Lung (tissue), 12 donors: ENCODE data around the gene TECR. TPM values are rescaled to one million over a fixed set of nuclear protein-coding genes. Genes with fewer than 3 reads are reported as not detected.

Experiments used
- ATAC-seq: fragments of 200-7000 bp; cut with Tn5 transposase; one replicate; pipeline ENCODE4 v1.9.1; 2020; ENCODE audit warnings: moderate number of reproducible peaks; ENCODE audit not compliant: insufficient read depth, low FRiP score
- DNase-seq, 3 donors: peaks; one replicate each; pipeline ENCODE4 v3.0.0-alpha.2; 2013 to 2017
- H3K27ac ChIP-seq, 2 donors: one replicate each; pipeline ENCODE4 v1.5.1; 2013; ENCODE audit warnings: mild to moderate bottlenecking in 2 of 2, moderate library complexity in 2 of 2, control low read depth in 1 of 2, inconsistent platforms in 1 of 2, low read depth in 1 of 2, low read length in 1 of 2
- H3K27me3 ChIP-seq, 3 donors: one replicate each; pipeline ENCODE4 v1.5.1; 2013; ENCODE audit warnings: low read length in 2 of 3; ENCODE audit not compliant: control insufficient read depth in 3 of 3, insufficient read depth in 3 of 3
- H3K36me3 ChIP-seq, 4 donors: one replicate each; pipeline ENCODE4 v1.5.1; 2013; ENCODE audit warnings: low read length in 4 of 4, mild to moderate bottlenecking in 1 of 4, moderate library complexity in 1 of 4; ENCODE audit not compliant: control insufficient read depth in 4 of 4, insufficient read depth in 4 of 4
- H3K4me1 ChIP-seq, 5 donors: one replicate each; pipeline ENCODE4 v1.5.1; 2013; ENCODE audit warnings: low read length in 5 of 5, mild to moderate bottlenecking in 2 of 5, moderate library complexity in 1 of 5; ENCODE audit not compliant: control insufficient read depth in 5 of 5, insufficient read depth in 5 of 5
- H3K4me3 ChIP-seq: one replicate; pipeline ENCODE4 v1.5.1; 2013; ENCODE audit warnings: mild to moderate bottlenecking, control low read depth, moderate library complexity
- H3K9ac ChIP-seq, 2 donors: one replicate each; pipeline ENCODE4 v1.5.1; 2013; ENCODE audit warnings: low read length in 2 of 2, control low read depth in 1 of 2; ENCODE audit not compliant: insufficient read depth in 1 of 2
- H3K9me3 ChIP-seq, 4 donors: one replicate each; pipeline ENCODE4 v1.5.1; 2013; ENCODE audit warnings: low read length in 3 of 4, mild to moderate bottlenecking in 1 of 4, moderate library complexity in 1 of 4; ENCODE audit not compliant: control insufficient read depth in 4 of 4, insufficient read depth in 3 of 4
- CTCF ChIP-seq: IDR thresholded peaks from 2 replicates; pipeline ENCODE4 v1.5.1; 2012; ENCODE audit warnings: mild to moderate bottlenecking; ENCODE audit errors: control extremely low read depth, extremely low read depth
- WGBS, 2 donors: extraction: QIAGEN DNeasy Blood & Tissue Kit; methylation state at CpG; one replicate each; pipeline ENCODE4 v1.1.7; 2013; 5-methylcytosine and 5-hydroxymethylcytosine counted together
- polyA plus RNA-seq, 2 donors: library from polyadenylated mRNA; stranded (reverse); fragments of 200-250 nt; gene quantifications; one replicate each; pipeline ENCODE4 v1.2.1, GENCODE V29; 2013
- total RNA-seq, 2 donors: library from RNA; depleted of rRNA in 1 of 2; stranded (reverse); fragments of >200 nt in 1 of 2; gene quantifications; one replicate each; pipeline ENCODE4 v1.2.1, GENCODE V29; 2014 to 2021
- donor health status: control.
- donor health status: control.
- donor health status: Bipolar disorder and iron deficiency.
- donor health status: healthy.
- donor health status: DM: yes; HTN: yes; CAD: no.

The TECR gene
- total and polyA plus RNA-seq, 4 donors: 32.7 to 193 (median 121) TPM

- H3K4me3 ChIP-seq: no peak overlapping the region
- H3K36me3 ChIP-seq: peaks cover 0 to 17% (median 3%) of the 10 kb centered on the region in 4 donors
- H3K27me3 ChIP-seq: no peaks in the 10 kb centered on the region
- no peaks in the 10 kb centered on the region for H3K9me3 ChIP-seq
- H3K4me1 ChIP-seq: peaks cover 0 to 18% (median 8%) of the 10 kb centered on the region in 5 donors
- ATAC-seq (no peak), DNase-seq (no peak)
- 58 to 64% methylated on average over 28 of the region's 28 CpGs for WGBS, 2 donors
- TF ChIP-seq CTCF: no peak
- peak overlapping the region; percentile 13 to 19 for H3K9ac ChIP-seq
- peak overlapping the region in 1 of 2 donors; percentile 91 for H3K27ac ChIP-seq
Measured at GRCh38 chr19:14559916-14560775, 30.8 kb downstream of the TECR start.

GRCh38 chr19:14560776-14561108 lies 31.3 kb downstream of the TECR start:
- H3K9me3 ChIP-seq: no peaks in the 10 kb centered on the region
- no peak overlapping the region for H3K9ac ChIP-seq
- no peak overlapping the region for H3K4me3 ChIP-seq
- 79 to 85% methylated on average over 6 of the region's 6 CpGs for WGBS, 2 donors
- ATAC-seq (no peak), DNase-seq (no peak)
- peaks cover 0 to 22% (median 3%) of the 10 kb centered on the region in 4 donors for H3K36me3 ChIP-seq
- TF ChIP-seq CTCF: no peak
- H3K27ac ChIP-seq: peak overlapping the region in 1 of 2 donors; percentile 91
- H3K4me1 ChIP-seq: peaks cover 0 to 18% (median 8%) of the 10 kb centered on the region in 5 donors
- no peaks in the 10 kb centered on the region for H3K27me3 ChIP-seq

- Histone ChIP-seq H3K9ac (no peak overlapping the region), H3K36me3 (peaks cover 0 to 27% (median 3%) of the 10 kb centered on the region in 4 donors), H3K27me3 (no peaks in the 10 kb centered on the region), H3K27ac (peak overlapping the region in 1 of 2 donors; percentile 91), H3K4me3 (no peak overlapping the region), H3K4me1 (peaks cover 0 to 18% (median 8%) of the 10 kb centered on the region in 5 donors), H3K9me3 (no peaks in the 10 kb centered on the region)
- DNase-seq (no peak), ATAC-seq (no peak)
- WGBS, 2 donors: 89 to 91% methylated on average over 8 of the region's 8 CpGs
- no peak for TF ChIP-seq CTCF
Measured at GRCh38 chr19:14561249-14561648, 31.9 kb downstream of the TECR start.
